Activated T-cell treated with anti-CD3 and anti-CD28 coated beads for 48 hours (primary cell): ENCODE measurements around the gene BMP3.

Source experiments
- DNase-seq: peaks from one replicate; pipeline ENCODE4 v3.0.0-alpha.2; 2020; ENCODE audit warnings: low read depth

Gene BMP3

GRCh38 chr4:81106150-81106549 lies 75.6 kb downstream of the BMP3 start:
- no peak for DNase-seq
